M059J (cell line): Measurements from ENCODE around the gene CHST11. TPM values are rescaled to one million over a fixed set of nuclear protein-coding genes. Genes with fewer than 3 reads are reported as not detected.

Experiments
- DNase-seq: peaks from one replicate; pipeline ENCODE4 v3.0.0-alpha.2; 2012; ENCODE audit warnings: low read depth
- total RNA-seq: library from RNA; depleted of rRNA; stranded (reverse); fragments of >200 nt; shearing (Covaris generic); gene quantifications from 2 replicates; pipeline ENCODE4 v1.2.3, GENCODE V29; 2014

Gene CHST11
- total RNA-seq, 1 experiment from 2014 or later = 19.6 TPM

DNA sequence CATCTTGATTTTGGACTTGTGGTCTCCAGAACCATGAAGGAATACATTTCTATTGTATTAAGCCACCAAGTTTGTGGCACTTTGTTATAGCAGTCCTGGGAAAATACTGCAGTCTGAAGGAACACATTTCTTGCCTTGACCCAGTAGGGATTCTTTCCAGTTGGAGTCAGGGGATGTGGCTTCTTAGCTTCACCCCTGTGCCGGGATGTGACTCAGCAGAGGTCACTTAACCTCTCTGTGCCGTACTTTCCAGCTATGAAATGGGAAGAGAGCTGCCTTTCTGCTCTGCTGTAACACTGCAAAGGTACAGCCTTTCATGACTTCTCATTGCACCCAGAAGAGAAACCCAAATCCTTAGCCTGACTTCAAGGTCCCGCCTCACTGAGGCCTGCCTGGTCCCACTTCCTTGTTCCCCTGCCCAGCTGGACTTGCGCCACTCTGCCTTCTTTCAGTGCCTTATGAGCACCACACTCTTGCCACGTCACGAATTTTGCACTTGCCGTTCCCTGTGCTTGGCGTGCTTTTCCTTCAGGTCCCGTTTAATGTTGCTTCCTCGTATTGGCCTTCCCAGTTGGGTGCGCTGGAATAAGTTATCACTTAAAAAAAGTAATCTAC lies 24.2 kb downstream of the CHST11 start:
- peak; percentile 85 for DNase-seq

DNA sequence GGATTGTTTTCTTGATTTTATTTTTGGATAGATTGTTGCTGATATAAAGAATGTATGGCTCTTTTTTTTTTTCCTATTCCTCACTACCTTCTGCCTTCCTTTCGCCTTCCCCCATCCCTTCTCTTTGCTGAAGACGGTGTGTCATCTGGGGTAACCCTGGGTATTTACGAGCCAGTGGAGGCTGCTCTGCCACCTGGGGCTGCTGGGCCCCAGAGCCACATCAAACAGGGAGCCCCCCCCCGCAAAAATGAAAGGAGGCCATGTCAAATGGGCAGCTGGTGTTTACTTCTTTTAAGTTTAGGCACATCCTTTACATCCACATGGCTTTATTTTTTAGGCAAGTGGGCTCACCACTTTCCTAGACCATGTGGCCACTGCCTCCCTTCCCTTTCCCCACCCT lies 25.4 kb downstream of the CHST11 start:
- no peak for DNase-seq

DNA sequence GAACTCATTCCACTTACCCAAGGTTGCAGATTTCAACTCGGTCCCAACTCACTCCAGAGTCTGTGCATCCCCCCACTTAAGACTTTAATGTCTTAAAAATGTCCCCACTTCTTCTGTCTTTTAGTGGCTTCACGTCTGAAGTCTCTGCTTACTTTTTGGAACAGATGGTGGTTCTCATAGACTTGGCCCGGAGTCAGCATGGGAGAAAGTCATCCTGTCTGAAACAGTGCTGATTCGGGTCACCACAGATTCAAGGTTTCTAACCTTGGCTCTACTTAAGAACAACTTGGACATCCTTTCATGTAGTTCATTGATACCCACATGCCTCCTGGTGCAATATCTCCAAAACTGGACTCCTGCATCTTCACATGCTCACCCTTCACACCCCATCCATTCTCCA lies 26.0 kb downstream of the CHST11 start:
- no peak for DNase-seq

DNA sequence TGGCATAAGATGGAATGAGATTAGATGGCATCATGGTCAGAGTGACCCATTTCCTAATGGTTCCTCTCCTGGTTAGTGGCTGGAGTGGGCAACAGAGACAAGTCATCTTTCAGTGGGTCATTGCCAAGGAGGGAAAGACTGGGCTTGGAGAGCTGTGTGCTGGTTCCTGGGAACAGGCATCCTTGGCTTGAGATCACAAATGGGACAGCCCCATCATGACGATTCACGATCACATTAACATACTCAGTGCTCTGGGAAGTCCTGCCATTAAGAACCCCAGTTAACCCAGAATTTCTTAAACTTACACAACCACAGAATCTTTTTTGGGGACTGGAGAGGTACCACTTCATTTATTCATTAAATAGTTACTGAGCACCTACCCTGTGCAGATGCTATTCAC lies 27.3 kb downstream of the CHST11 start:
- no peak for DNase-seq

DNA sequence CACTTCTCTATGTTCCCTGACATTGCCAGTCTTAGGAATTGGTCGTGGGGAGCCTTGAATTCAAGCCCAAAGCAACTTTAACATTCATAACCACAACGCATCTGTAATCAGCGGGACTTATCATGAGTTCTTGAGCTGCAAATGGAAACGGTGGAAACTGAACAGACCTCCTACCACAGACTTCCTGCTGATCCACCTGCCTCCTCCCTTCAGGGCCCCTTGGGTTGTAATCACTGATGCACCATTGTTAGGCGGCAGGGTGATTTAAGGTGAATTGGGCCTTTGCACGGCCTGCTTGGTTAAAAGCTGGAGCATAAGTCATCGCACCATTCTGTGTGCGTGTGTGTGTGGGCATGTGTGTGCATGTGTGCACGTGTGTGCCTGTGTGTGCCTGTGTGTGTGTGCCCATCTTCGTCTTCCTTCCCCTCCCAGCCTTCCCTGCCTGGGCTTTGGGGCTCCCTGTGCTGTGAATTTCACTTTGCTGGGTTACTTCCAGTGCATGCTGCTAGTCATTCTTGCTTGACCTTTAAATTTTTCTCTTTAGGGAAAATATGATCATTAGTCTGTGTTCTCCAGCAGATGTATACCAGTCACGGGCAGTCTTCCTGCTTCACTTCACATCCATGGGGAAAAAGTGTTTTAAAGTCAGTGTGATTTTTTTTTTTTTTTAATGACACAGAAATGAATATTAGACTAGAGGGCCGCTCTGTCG lies 29.1 kb downstream of the CHST11 start:
- no peak for DNase-seq

DNA sequence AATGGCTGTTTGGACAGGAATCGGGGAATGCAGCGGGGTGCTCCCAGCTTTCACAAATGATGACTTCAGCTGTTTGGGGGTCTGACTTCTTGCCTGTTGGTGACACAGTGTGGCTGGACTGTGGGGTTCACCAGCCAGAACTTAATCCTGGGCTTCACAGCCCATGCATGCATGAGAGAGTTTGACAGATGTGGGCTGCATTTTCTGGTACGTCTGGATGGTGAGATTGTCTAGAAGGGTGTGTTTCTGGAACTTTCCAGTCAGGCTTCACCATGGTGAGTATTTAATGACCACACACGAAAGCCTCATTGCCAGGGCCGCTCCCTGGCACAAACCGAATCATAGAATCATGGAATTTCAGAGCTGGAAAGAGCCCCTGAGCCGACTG lies 29.6 kb downstream of the CHST11 start:
- DNase-seq = no peak

DNA sequence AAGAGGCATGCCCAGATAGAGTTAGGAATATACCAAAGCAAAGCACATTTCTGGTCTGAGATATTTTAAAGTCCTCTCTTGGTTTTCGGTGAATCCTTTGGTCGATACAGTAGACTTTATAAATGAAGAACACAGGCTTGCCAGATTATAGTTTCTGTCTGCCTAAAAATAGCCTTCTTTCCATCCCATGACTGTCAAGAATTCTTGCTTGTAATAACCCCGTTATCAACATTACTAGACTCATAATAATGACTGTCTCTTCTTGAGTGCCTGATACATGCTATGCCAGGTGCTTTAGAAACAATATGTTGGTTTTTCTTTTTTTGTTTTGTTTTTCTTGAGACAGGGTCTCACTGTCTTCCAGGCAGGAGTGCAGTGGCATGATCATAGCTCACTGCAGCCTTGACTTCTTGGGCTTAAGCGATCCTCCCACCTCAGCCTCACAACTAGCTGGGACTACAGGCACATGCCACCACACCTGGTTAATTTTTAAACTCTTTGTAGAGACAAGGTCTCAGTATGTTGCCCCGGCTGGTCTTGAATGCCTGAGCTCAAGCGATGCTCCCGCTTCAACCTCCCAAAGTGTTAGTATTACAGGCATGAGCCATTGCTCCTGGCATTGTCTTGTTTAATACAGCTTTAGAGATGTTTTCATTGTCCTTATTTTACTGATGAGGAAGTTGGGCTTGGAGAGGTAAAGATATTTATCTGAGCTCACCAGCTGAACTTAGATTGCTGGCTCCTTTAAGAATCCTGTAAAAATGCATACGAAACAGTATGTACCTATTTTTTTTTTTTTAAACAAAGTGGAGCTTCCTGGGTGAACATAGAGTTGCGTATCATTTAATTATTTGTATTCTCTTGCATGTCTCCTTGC lies 30.4 kb downstream of the CHST11 start:
- no peak for DNase-seq

DNA sequence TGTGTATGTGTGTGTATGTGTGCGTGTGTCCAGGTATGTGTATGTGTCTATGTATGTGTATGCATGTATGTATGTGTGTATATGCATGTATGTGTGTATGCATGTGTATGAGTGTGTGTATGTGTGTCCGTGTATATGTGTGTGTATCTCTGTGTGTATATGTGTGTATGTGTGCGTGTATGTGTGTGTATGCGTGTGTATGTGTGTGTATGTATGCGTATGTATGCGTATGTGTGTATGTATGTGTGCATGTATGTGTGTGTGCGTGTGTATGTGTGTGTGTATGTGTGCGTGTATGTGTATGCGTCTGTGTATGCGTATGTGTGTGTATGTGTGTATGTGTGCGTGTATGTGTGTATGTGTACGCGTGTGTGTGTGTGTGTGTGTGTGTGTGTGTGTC lies 31.6 kb downstream of the CHST11 start:
- no peak for DNase-seq

DNA sequence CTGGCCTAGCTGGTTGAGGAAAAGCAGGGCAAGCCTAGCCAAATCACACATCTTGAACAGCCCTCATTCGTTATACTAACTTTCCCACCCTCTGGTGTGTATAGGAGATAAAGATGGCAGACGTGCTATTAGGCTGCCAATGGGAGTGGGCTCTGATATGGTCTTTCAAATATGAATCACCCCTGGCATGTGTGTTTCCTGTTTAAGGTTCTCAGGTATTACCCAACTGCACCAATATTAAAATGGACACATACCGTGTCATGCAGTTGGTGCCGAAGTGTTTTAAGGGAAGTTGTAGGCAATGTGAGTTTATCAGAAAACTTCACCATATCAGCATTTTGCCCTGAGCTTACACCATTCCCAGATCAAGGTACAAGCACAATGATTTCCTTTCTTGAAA lies 33.4 kb downstream of the CHST11 start:
- no peak for DNase-seq

DNA sequence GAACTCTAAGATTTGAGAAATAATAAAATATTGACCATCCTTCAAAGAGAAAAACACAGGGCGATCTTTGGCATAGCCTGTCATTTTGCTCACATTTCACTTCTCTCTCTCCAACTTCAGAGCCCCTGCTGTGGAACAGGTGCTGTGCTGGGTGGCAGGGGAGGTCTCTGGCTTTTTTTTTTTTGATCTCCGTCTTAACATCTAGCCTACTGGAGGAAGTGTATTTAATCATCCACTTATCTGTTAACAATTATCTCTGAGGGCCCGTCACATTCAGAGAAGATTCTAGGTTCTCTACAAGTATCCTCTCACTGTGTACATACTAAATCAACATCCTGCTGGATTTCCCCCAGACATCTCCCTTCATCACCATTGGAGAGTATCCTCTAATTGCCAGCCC lies 34.1 kb downstream of the CHST11 start:
- no peak for DNase-seq

DNA sequence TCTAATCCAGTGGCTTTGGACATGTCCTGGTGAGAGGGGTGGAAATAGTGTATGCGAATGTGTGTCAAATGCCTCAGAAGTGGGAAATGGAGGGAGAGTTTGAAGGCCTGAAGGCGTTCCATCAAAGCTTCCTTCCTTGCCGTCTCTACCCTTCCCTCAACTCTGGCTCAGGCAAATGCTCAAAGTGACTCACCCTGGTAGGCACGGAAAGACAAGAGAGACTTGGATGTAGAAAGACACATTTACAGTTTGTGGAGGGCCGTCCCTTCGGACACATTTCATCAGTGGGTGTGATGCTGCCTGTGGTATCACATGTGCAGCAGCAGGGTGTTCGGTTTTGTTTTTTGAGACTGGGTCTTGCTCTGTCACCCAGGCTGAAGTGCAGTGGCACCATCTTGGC lies 36.7 kb downstream of the CHST11 start:
- no peak for DNase-seq

DNA sequence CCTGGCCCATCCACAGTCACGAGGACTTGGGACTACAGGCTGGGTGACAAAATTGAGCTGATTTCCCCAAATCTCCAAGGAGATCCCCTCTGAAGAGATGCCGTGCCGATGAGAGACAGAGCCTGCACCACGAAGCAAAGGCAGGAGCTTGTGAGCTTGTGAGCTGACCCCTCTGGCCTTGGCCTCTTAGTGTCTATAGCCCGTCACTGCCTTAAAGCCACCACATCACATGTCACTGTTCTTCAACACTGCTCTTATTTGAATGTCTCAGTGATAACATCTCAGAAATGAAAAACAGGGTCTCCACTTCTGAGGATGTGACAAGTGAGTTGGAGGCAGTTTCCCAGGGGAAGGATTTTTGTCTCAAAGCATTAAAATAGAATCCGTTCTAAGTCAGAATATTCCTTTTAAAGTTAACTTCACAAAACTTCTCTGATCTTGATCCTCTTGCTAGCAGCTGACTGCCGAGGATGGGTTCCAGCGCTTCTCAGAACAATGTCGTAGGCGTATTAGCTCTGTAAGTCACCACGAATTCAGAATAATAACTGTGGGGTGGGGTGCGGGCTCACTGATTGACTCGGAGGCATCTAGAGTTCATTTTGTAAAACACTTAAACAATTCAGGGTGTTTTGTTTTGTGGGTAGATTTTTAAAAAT lies 37.5 kb downstream of the CHST11 start:
- no peak for DNase-seq

DNA sequence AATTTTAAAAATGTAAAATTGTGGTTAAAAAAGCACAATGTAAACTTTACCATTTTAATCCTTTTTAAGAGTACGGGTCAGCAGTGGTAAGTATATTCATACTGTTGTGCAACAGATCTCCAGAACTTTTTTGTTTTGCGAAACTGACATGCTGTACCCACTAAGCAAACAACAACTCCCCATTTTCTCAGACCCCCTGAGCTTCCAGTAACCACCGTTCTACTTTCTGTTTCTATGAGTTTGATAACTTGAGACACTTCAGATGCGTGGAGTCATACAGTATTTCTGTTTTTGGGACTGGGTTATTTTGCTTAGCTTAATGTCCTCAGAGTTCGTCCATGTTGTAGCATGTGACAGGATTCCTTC lies 38.0 kb downstream of the CHST11 start:
- DNase-seq = no peak

DNA sequence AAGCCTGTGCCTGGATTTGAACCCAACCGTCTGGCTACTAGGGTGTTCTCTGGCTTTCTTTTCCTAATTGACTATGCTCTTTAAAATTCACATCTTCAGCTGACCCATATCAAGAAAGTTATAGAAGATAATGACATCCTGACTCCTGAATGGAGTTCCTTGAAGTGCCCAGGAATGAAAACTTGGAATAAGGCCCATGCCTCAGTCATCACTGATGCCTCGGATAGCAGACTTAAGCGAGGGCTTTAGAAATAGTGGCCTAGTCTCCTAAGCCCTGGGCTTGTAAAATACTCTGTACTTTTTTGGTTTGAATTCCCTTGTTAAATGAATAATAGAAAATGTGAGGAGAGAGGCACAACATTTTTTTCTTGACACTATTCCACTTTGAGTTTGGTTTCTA lies 39.0 kb downstream of the CHST11 start:
- no peak for DNase-seq

DNA sequence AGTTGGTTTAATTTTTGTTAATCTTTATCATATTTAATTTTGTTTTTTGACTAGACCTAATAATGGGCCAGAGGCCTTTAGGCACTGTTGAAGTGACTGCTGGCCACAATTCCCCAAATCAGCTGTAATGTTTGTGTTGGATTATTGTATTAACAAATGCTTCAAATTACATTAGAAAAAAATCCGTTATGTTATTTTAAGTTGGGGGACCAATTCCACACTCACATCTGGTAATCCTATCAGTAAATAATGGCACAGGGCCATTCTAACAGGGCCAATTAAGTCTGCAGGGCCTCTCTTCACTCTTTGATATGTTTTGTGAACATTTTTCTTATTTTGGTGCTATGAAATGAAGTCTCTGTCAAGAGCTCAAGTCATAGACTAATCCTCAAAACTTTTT lies 39.6 kb downstream of the CHST11 start:
- DNase-seq = no peak

DNA sequence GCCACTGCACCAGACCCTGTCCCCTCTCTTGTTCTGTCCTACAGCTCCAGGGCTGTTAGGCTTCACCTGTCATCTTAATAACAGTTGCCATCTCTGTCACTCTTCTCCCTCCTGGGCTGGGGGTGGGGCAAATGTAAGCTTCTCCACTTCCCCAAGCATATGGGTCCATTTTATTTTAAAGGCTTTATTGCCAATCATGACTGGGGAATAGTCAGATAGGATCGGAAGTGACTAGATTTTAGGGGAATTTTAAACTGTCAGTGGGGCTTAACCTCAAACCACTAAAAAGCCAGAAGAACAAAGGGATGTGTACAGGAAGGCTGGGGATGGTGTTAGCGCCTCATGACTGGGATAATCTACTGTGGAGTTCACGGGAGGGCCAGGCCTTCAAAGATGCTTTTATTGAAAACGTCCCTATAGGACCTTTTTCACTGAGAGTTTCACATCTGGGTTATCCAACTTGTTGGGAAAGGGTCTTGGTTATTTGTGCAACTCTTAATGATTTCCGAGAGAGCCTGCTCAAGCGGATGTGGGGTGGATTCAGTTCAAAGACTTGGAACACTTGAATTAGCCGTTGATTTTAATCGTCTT lies 41.6 kb downstream of the CHST11 start:
- peak; percentile 72 for DNase-seq

DNA sequence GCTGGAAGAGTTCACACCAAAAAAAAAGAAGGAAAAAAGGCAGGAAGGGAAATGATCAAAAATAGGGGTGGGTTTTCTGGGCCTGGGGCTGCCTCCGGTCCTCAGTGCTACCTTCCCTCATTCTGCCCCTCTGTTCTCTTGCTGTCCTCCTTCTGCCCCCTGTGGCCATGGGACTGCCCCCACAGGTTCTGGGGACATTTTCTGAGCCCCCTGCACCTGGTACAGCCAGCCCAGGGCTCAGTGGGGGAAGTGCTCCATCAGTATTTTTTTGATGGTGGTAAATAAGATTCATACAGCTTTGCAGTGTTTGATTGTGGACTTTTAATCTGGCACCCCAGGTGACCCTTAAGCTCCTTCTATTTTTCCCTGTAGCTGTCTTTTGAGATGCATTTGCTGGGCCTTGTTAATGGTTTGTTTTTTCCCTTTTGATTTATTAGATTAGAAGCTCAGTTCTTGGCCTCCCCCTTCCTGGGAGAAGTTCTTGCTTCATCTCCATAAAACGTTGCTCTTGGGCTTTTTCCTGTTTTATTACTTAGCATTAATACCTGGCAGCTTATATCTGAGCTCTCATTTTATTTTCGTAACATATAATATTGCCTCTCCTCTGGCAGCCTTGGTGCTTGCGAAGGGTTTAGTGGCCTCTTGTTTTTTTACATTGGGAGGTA lies 43.1 kb downstream of the CHST11 start:
- DNase-seq = no peak

DNA sequence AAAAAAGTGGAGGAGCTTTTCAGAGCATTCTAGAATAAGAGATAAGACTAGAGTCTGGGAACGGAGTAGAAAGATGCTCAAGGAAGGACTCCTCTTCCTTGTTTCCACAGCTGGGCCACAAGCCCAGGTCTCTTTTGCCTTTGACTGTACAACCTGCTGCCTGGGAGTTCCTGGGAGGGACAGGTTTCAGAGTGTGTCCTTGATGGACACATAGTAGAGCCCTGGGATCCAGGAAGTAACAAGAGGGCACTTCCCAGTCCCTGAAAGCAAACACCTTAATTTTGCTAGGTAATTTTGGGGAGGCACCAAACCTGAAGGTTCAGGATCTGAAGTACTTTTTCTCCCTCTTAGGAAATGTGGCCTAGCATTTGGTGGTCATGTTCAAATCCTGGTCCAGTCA lies 44.4 kb downstream of the CHST11 start:
- no peak for DNase-seq

DNA sequence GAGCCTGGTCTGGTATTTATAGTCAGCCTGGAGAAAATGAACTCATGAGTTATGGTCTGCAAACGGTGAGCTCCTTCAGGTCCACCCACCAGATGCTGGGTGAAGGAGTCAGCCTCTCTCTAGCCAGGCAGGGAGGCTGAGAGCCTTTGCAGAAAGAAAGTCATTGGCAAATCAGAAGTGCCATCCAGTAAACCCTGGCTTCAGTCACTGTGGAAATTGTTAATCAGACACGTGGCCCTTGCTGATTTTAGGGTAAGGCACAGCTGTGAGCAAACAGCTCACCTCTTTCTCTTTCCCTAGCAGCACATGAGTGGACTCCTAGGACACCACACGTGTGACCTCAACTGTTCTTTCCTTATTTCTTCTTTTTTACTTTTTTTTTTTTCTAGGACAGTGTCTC lies 44.9 kb downstream of the CHST11 start:
- no peak for DNase-seq

DNA sequence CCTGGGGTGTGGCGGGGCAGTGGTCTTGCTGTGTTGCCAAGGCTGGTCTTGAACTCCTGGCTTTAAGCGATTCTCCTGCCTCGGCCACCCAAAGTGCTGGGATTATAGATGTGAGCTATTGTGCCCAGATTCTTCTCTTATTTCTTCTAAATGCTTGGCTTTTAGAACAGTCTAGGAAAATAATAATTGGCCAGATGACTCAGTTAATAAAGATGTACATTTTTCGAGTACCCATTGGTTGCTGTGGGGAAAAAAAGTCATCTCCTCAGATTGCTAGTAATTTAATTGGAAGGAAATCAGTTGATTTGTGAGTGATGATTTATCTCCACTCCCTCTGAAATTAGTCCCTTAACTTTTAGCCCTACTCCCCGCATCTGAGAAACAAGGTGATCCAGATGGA lies 45.5 kb downstream of the CHST11 start:
- DNase-seq = no peak

DNA sequence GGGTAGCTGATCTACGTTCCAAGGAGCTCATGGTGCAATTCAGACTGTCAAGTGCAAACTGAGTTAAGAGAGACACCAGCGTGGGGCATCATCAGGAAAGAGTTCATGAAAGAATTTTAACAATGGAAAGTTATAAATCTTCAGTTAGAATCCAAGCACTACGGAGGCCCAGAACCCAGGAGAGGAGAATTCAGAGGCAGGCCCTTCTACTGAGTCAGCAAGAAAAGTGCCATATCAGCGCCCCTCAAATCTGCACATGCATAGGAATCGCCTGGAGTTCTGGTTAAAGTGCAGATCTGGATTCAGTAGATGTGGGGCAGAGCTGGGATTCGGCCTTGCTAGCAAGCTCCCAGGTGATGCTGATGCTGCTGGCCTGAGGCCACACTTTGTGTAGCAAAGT lies 45.9 kb downstream of the CHST11 start:
- no peak for DNase-seq

DNA sequence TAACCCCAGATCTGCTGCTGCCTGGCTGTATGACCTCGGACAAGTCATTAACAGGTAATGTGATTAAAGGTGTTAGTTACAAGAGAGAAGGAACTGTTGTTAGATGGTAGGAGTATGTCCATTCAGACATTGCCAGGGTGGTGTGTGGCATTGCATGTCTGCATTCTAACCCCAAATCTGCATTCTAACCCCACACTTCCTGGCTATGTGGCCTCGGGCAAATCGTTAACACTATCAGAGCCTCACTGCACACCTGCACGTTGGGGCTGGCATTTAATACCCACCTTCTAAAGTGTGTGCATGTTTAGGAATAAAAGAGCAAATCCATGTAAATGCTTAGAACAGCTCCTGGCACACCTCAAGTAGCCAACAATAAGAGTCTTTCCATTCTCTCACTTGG lies 46.4 kb downstream of the CHST11 start:
- no peak for DNase-seq
